ENCODE results near the gene TBX3.

Gene TBX3

DNA sequence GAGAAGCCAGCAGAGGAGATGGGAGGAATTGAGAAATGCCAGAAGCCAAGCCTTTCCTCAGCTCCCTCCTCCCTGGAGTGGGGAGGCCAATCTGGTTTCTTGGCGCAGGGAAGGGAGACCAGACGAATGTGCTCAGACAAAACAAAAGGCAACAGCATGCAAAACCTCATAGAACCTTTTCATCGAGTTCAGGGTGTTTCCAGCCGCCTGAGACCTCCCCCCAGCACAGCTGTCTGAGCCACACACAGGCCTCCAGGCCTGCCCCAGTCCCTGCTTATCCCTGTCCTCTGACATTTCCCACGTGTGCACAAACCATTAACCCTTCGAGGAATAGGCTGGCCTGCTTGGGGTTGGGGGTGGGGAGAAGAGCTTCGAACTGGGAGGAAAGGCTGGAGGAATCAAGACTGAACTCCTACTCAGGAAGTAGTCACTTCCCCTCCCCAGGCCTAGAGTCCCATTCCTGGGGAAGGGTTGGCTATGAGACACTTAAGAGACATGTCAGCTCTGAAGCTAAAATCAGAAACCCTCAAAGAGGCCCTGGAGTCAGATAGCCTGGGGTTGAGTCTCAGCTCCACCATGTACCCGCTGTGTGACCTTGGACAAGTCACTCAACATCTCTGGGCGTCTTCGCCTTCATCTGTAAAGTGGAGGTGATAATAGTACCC, 10.7 kb downstream of the TBX3 start:
- 45 to 61% methylated on average over 3 to 7 of the region's 10 CpGs for WGBS, 2 experiments (ENCODE audit: insufficient coverage in 2 of 2)
- no peaks in the 10 kb centered on the region for H3K9me3 ChIP-seq (ENCODE audit: control insufficient read depth, low read length)
- peaks cover 62% of the 10 kb centered on the region for H3K4me1 ChIP-seq (ENCODE audit: control insufficient read depth, insufficient read depth, low read length, poor library complexity, severe bottlenecking)
- peak overlapping the region; percentile 85 for H3K27ac ChIP-seq (ENCODE audit: low read depth, low read length, severe bottlenecking)
- peaks cover 67% of the 10 kb centered on the region for H3K36me3 ChIP-seq (ENCODE audit: control insufficient read depth, insufficient read depth, low read length)
- peak overlapping the region; percentile 33 for H3K4me3 ChIP-seq (ENCODE audit: extremely low read depth, insufficient read depth, low read length, poor library complexity, severe bottlenecking)

DNA sequence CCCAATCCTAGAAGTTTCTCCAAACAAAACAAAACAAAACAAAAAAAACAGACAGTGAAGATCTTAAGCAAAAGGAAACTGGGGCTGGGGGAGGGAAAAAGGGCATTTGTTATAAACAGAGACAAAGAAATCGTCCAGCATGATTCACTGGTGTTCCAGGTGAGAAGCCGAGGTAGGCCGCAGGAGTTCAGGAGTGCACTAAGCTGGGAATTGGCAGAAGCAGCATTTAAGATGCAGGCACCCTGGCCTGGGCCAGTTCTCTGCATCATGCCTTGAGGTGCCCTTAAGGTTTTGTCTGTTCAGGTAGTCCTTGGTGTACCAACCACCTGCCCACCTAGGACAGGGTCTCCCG, 11.2 kb downstream of the TBX3 start:
- H3K4me3 ChIP-seq (ENCODE audit: extremely low read depth, insufficient read depth, low read length, poor library complexity, severe bottlenecking): peak overlapping the region; percentile 33
- WGBS, 2 experiments (ENCODE audit: insufficient coverage in 2 of 2): 30 to 50% methylated on average over 3 to 4 of the region's 4 CpGs
- peak overlapping the region; percentile 85 for H3K27ac ChIP-seq (ENCODE audit: low read depth, low read length, severe bottlenecking)
- H3K9me3 ChIP-seq (ENCODE audit: control insufficient read depth, low read length): no peaks in the 10 kb centered on the region
- H3K36me3 ChIP-seq (ENCODE audit: control insufficient read depth, insufficient read depth, low read length): peaks cover 62% of the 10 kb centered on the region
- peaks cover 57% of the 10 kb centered on the region for H3K4me1 ChIP-seq (ENCODE audit: control insufficient read depth, insufficient read depth, low read length, poor library complexity, severe bottlenecking)

DNA sequence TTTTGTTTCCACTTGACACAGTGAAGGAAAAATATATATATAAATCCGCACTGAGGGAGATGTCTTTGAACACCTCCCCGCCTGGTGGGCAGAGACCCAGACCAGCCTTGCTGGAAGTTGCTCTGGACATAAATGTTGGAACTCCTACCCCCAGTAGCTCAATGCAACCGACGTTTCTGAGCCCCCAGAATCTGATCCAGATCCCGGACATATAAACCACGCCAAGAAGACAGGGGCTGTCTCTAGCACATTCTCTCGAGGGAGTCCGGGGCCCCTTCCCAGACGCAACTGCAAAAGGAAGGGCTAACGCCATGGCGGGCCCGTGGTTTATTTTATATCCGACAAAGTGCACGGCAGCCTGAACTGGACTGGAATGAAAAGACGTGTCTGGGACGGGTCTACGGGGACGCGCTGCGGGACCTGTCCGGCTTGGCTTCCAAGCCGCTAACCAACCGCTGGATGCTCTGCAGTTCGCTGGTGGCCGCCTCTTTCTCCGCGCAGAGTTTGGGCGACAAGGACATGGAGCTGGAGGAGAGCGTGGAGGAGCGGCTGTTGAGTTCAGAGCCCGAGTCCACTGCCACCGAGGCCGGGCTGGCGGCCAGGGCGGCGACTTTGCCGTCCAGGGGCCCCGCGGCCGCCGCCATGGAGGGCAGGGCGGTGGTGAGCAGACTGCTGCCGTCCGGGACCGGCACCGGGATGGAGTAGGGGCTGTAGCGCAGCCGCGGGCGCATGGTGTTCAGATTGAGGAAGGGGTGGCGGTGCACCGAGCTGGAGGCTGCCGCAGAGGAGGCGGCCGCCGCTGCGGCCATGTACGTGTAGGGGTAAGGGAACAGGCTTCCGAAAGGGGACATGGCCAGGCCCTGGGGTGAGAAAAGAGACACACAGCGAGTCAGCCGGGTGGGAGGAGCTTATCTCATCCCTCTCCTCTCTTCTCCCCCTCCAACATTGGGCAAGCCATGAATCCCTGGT, 12.2 kb downstream of the TBX3 start:
- no peaks in the 10 kb centered on the region for H3K9me3 ChIP-seq (ENCODE audit: control insufficient read depth, low read length)
- H3K36me3 ChIP-seq (ENCODE audit: control insufficient read depth, insufficient read depth, low read length): peaks cover 51% of the 10 kb centered on the region
- peak overlapping the region; percentile 85 for H3K27ac ChIP-seq (ENCODE audit: low read depth, low read length, severe bottlenecking)
- 10 to 12% methylated on average over 45 to 56 of the region's 61 CpGs for WGBS, 2 experiments (ENCODE audit: insufficient coverage in 2 of 2)
- H3K4me1 ChIP-seq (ENCODE audit: control insufficient read depth, insufficient read depth, low read length, poor library complexity, severe bottlenecking): peaks cover 56% of the 10 kb centered on the region
- H3K4me3 ChIP-seq (ENCODE audit: extremely low read depth, insufficient read depth, low read length, poor library complexity, severe bottlenecking): peak overlapping the region; percentile 33

DNA sequence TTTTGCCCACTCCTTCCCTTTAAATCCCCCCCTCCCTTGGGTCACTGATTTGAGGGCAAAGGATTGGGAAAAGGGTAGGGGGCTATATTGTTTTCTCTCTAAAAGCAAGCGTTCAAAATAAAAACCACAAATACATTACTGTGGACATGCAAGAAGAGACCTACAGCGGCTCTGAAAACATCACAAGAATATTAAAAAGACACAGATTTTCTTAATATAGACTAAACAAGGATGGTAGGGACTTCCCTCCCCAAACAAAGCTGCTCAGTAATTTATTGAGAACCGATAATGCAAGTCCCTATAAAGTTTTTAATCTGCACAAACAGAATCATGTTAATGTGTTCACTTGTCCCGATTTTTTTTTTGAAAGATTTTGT, 12.9 kb downstream of the TBX3 start:
- H3K27ac ChIP-seq (ENCODE audit: low read depth, low read length, severe bottlenecking): peak overlapping the region; percentile 85
- 60% methylated on average over 1 of the region's 4 CpGs; no CpG with 5 or more reads in 1 of the 2 experiments for WGBS, 2 experiments (ENCODE audit: insufficient coverage in 2 of 2)

DNA sequence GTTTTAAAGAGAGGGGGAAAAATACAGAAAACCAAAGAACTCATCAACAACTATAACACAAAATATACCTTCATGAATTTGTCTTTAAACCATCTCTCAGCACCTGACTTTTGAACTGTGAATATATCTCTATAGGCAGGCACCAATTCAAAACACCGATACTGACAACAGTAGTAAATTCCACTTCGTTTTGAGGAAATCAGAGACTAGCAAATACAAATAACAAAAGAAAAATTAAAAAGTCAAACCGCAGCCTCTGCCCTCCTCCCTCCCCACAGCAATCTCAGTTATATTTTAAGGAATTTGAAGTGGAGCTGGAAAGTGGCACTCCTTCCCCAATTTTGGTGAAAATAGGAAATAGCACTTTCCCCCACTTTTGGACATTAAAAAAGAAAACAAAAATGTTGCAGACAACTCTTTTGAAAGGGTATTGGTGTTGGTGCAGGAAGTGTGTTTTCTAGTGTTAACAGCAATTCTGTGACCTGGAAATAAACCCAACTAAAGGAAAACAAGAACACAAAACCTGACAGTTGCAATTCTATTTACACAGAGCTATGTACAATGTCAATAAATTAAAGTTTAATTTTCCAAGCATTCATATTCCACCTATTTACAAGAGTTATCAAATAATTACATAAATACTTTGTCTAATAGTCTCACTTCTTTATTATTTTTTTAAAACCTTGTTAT, 13.5 kb downstream of the TBX3 start:
- H3K9me3 ChIP-seq (ENCODE audit: control insufficient read depth, low read length): no peaks in the 10 kb centered on the region
- peak overlapping the region; percentile 33 for H3K4me3 ChIP-seq (ENCODE audit: extremely low read depth, insufficient read depth, low read length, poor library complexity, severe bottlenecking)
- H3K36me3 ChIP-seq (ENCODE audit: control insufficient read depth, insufficient read depth, low read length): peaks cover 39% of the 10 kb centered on the region
- peaks cover 58% of the 10 kb centered on the region for H3K4me1 ChIP-seq (ENCODE audit: control insufficient read depth, insufficient read depth, low read length, poor library complexity, severe bottlenecking)
- peak overlapping the region; percentile 85 for H3K27ac ChIP-seq (ENCODE audit: low read depth, low read length, severe bottlenecking)
- 0% methylated on average over 1 to 2 of the region's 3 CpGs for WGBS, 2 experiments (ENCODE audit: insufficient coverage in 2 of 2)

More for the DNA sequence above, 12.9 kb downstream of the TBX3 start:
- Histone ChIP-seq H3K36me3 (ENCODE audit: control insufficient read depth, insufficient read depth, low read length) (peaks cover 45% of the 10 kb centered on the region), H3K4me3 (ENCODE audit: extremely low read depth, insufficient read depth, low read length, poor library complexity, severe bottlenecking) (peak overlapping the region; percentile 33), H3K4me1 (ENCODE audit: control insufficient read depth, insufficient read depth, low read length, poor library complexity, severe bottlenecking) (peaks cover 58% of the 10 kb centered on the region), H3K9me3 (ENCODE audit: control insufficient read depth, low read length) (no peaks in the 10 kb centered on the region)

DNA sequence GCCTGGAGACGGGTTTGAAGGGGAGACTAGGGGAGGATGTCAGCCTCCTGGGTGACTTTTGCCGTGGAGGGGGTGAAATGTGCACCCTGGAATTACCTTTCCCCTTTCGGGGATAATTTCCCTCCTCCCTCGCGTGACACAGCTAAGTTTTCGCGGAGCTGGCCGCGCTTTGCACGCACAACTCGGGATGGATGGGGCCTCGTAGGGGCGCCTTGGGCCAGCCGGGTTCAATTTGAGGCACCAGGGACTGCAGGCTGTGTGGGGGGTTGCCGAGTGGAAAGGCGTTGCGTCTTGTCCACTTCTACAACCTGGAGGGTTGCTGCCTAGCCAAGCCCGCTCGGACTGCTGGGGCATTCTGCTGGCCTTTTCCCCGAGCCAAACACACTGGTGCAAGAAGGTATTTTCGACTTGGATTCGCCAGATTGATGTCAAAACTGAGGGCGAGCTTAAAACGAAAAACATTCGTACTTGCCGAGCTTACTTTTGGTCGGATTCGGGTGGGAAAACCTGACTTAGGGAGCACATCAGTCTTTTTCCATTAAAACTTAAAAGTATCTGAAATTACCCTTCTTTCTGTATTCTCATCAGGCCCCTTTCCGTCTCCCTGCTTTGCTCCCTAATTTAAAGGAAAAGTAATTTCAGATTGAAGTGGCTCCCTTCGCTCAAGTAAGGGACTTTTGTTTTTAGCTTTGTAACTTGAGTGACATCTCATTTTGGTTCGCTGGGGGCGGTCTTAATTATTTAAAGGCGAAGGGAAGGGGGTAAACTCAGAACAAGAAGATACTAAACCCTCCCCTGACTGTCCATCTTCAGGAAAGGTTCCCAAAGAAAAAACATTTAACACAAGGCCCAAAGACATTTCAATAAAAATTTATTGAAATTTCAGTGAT, 14.3 kb downstream of the TBX3 start:
- WGBS, 2 experiments (ENCODE audit: insufficient coverage in 2 of 2): 1% methylated on average over 15 to 19 of the region's 33 CpGs
- H3K4me3 ChIP-seq (ENCODE audit: extremely low read depth, insufficient read depth, low read length, poor library complexity, severe bottlenecking): peak overlapping the region; percentile 23
- H3K4me1 ChIP-seq (ENCODE audit: control insufficient read depth, insufficient read depth, low read length, poor library complexity, severe bottlenecking): peaks cover 57% of the 10 kb centered on the region
- peak overlapping the region; percentile 85 for H3K27ac ChIP-seq (ENCODE audit: low read depth, low read length, severe bottlenecking)
- H3K36me3 ChIP-seq (ENCODE audit: control insufficient read depth, insufficient read depth, low read length): peaks cover 31% of the 10 kb centered on the region
- H3K9me3 ChIP-seq (ENCODE audit: control insufficient read depth, low read length): no peaks in the 10 kb centered on the region

DNA sequence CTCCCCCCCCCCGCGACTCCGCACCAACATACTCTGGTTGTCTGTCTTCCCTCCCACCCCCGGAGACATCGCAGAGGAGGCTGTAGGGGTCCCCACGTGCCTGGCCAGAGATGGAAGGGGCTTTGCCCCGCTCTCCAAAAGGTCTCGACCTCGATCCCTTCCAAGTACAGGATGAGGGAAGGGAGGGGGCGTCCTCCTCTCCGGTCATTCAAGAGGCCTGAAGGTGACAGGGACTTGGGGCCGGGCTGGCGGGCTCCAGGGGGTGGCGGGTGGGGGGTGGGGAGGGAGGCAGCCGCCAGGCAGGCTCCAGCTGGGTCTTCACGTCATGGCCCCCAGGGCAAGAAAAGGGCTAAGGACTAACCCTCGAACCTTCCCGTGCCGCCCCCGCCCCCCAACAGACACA, 15.1 kb downstream of the TBX3 start:
- Histone ChIP-seq H3K27ac (ENCODE audit: low read depth, low read length, severe bottlenecking) (peak overlapping the region; percentile 85), H3K9me3 (ENCODE audit: control insufficient read depth, low read length) (no peaks in the 10 kb centered on the region), H3K36me3 (ENCODE audit: control insufficient read depth, insufficient read depth, low read length) (peaks cover 25% of the 10 kb centered on the region), H3K4me3 (ENCODE audit: extremely low read depth, insufficient read depth, low read length, poor library complexity, severe bottlenecking) (peak overlapping the region; percentile 25), H3K4me1 (ENCODE audit: control insufficient read depth, insufficient read depth, low read length, poor library complexity, severe bottlenecking) (peaks cover 56% of the 10 kb centered on the region)
- WGBS, 2 experiments (ENCODE audit: insufficient coverage in 2 of 2): 0% methylated on average over 7 of the region's 20 CpGs; no CpG with 5 or more reads in 1 of the 2 experiments

DNA sequence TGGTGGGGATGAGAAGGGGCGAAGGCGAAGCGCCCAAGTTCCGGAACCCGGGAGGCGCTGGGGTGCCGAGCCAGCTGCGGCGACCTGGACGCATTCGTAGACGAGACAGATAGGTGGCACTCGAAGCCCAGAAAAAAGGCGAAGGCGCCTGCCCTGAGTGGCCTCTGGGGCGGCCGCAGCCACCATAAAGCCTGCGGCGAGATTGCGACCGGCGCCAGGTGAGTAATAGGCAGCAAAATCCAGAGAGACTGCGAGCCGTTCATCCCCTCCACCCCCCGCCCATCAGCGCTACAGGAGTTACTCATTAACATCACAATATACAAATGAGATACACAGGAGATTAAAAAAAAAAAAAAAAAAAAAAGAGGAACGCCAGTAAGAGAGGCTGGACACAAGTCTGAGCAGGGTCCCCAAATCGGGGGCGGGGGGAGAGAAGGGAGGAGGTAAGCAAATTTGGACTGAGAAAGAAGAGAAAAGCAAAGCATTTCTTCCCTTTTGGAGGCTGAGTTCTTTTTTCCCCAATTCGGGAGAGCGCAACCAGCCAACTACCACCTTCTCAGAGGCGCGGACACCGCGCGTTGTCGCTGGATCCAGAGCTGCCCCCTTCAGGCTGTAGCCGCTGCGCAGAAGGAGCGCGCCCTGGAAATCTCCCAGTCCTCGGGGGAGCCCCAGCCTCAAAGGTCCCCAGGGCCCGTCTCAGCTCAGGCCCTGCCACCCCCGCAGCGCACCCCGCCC, 15.7 kb downstream of the TBX3 start:
- Histone ChIP-seq H3K4me1 (ENCODE audit: control insufficient read depth, insufficient read depth, low read length, poor library complexity, severe bottlenecking) (peaks cover 59% of the 10 kb centered on the region), H3K36me3 (ENCODE audit: control insufficient read depth, insufficient read depth, low read length) (peaks cover 21% of the 10 kb centered on the region), H3K9me3 (ENCODE audit: control insufficient read depth, low read length) (no peaks in the 10 kb centered on the region), H3K4me3 (ENCODE audit: extremely low read depth, insufficient read depth, low read length, poor library complexity, severe bottlenecking) (peak overlapping the region; percentile 25), H3K27ac (ENCODE audit: low read depth, low read length, severe bottlenecking) (peak overlapping the region; percentile 79)
- WGBS, 2 experiments (ENCODE audit: insufficient coverage in 2 of 2): 1% methylated on average over 35 to 36 of the region's 46 CpGs

DNA sequence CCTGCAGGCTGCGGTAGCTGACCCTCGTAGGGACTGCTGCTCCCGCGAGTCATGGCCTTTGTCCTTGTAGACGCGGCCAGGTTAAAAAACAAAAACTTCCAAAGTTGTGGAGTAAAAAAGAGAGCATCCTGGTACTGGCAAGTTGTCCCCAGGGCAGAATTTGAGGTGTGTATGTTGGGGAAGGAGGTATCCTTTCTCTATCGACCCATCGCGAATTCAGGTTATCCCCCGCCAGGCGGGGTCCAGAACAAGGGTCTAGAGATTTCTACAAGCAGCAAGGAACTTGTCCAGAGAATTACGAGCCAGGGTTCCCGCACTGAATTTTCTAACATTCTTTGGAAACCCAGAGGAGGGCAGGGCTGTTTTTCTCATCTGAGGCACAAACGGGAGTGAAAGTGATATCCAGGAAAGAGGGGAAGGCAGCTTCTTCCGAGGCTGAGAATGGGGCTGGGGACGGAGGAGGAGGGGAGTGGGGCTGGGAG, 16.3 kb downstream of the TBX3 start:
- 1 to 2% methylated on average over 12 to 14 of the region's 16 CpGs for WGBS, 2 experiments (ENCODE audit: insufficient coverage in 2 of 2)
- Histone ChIP-seq H3K4me3 (ENCODE audit: extremely low read depth, insufficient read depth, low read length, poor library complexity, severe bottlenecking) (peak overlapping the region; percentile 25), H3K36me3 (ENCODE audit: control insufficient read depth, insufficient read depth, low read length) (peaks cover 18% of the 10 kb centered on the region), H3K9me3 (ENCODE audit: control insufficient read depth, low read length) (no peaks in the 10 kb centered on the region), H3K4me1 (ENCODE audit: control insufficient read depth, insufficient read depth, low read length, poor library complexity, severe bottlenecking) (peaks cover 59% of the 10 kb centered on the region), H3K27ac (ENCODE audit: low read depth, low read length, severe bottlenecking) (peak overlapping the region; percentile 79)
